HG02943 (cell line): ENCODE data around the gene AHRR.

ENCODE experiments used
- ATAC-seq: cut with Tn5 transposase; IDR thresholded peaks from one replicate; pipeline ENCODE4 v1.9.1; 2021; ENCODE audit warnings: mild to moderate bottlenecking, low read depth, moderate library complexity; ENCODE audit not compliant: unreplicated experiment

The AHRR gene

DNA sequence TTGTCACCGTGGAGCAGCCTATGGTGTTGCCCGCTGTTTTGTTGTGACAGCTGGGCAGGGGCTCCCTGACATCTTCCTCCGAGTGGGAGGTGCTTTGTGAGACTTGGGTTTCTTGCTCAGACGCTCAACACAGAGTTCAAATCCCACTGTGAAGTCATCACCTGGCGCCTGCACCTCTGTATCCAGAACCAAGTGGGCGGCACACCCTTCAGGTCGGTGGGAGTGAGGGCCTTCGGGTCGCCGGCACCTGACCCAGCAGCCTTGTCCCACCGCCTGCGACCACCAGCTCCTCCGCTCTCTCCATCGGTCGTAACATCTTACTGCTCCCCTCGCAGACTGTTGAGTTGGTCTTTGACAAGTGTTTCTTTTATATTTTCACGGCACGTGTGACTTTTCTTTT lies 83.9 kb downstream of the AHRR start:
- no peak for ATAC-seq

- ATAC-seq, result no peak
Measured at GRCh38 chr5:406041-406440, 84.5 kb downstream of the AHRR start.

GRCh38 chr5:407051-407450 lies 85.5 kb downstream of the AHRR start:
- ATAC-seq, result no peak

DNA sequence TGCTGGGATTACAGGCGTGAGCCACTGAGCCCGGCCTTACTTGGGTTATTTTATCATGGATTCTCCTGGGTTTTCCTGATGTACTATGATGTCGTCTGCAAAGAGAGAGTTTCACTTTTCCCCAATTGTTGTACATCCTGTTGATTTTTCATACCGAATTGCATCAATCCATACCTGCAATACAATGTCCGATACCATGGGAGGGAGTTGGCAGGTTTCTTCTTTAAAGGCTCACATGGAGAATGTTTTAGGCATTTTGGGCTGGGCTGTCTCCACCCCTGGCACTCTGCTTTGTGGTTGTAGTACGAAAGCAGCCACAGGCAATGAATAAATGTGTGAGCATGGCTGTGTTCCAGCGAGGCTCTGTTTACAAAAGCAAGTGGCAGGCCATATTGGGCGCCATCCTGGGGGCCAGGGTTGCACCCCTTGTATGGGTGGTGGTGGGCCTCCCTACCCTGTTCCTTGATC lies 86.3 kb downstream of the AHRR start:
- ATAC-seq, result no peak

GRCh38 chr5:410911-411517 lies 89.5 kb downstream of the AHRR start:
- ATAC-seq, result no peak

GRCh38 chr5:411728-412127 lies 90.2 kb downstream of the AHRR start:
- no peak for ATAC-seq

DNA sequence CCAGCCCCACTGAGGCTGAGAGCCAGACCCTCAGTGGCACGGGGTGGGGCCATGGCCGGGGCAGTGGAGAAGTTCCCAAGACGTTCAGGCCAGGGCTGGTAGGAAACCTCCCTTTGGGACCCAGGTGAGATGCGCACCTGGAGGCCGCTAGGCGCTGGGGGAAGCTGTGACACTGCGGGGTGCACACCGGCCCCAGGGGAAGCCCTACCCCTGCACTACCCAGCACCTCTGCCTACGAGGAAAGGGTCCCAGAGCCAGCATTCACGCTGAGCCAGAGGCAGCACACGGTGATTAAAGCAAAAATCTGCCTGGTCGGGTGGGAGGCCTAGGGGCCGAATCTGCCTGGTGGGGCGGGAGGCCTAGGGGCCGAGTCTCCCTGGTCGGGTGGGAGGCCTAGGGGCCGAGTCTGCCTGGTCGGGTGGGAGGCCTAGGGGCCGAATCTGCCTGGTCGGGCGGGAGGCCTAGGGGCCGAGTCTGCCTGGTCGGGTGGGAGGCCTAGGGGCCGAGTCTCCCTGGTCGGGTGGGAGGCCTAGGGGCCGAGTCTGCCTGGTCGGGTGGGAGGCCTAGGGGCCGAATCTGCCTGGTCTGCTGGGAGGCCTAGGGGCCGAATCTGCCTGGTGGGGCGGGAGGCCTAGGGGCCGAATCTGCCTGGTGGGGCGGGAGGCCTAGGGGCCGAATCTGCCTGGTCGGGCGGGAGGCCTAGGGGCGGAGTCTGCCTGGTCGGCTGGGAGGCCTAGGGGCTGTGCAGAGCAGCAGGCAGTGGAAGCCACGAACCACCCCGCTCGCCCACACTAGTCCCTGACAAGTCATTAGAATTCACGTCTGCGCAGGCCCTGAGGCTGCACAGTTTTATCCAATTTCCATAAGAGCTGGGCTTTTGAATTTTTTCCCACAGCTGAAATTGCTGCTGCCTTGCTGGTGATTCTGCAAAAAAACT lies 93.7 kb downstream of the AHRR start:
- ATAC-seq, result peak; percentile 74

GRCh38 chr5:415928-416635 lies 94.6 kb downstream of the AHRR start:
- ATAC-seq, result no peak

- no peak for ATAC-seq
Measured at GRCh38 chr5:416636-416960, 95.1 kb downstream of the AHRR start.

DNA sequence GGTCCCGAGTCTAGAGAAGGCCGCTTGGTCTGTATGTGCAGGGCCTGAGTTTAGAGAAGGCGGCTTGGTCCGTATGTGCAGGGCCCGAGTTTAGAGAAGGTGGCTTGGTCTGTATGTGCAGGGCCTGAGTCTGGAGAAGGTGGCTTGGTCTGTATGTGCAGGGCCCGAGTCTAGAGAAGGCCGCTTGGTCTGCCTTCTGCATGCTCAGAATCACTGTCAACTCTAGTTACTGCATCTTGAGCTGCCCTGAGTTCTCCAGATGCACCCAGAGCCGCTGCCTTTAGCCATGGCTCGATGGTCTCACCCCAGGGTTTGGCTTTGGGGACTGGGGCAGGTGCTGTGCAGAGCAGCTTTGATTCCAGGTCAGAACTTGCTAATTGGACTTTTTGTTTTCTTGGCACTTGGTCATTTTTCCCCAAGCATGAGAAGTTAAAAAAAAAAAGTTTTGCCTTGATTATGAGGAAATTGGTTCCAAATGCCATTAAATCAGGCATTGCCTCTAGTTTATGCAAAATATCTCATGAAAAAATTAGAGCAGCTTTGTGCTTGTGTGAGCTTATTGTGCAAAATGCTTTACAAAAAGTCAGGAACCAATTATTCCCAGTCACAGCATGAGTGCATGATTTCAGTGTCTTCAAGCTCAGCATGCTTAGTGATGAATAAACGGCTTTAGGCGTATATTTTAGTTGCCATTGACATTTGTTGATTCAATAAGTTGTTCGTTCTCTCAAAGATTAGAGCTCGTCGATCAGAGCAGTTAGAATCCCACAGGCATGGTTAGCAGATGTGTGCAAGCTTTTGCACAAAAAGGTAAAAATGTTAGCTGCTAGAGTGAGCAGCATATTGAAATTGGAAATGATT lies 96.0 kb downstream of the AHRR start:
- no peak for ATAC-seq

GRCh38 chr5:418162-419121 lies 96.9 kb downstream of the AHRR start:
- ATAC-seq, result no peak

- ATAC-seq, result no peak
Measured at GRCh38 chr5:419970-420369, 98.5 kb downstream of the AHRR start.

DNA sequence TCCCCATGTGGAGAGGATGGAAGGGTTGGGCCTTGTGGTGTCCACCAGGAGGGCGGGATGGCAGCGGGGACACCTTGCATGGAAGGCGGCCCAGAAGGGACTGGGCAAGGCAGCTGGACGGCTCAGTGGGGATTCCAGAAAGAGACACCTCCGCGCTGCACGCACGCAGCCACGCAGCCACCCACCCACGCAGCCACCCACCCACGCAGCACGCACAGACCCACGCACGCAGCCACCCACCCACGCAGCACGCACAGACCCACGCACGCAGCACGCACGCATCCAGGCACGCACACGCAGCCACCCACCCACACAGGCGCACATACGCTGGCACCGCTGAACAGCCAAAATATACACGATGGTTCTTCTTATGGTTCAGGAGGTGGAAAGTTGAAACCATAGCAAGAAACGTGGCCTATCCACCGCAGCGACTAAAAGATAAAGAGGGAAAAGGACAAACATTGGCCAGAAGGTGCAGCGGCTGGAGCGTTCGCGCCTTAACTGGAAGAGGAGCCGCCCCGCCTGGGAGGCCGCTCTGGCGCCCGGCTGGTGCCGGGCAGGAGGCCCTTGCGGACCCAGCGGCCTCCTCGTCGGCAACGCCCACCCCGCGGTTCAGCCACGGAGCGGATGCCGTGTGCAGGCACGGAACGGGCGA lies 99.2 kb downstream of the AHRR start:
- ATAC-seq, result no peak

DNA sequence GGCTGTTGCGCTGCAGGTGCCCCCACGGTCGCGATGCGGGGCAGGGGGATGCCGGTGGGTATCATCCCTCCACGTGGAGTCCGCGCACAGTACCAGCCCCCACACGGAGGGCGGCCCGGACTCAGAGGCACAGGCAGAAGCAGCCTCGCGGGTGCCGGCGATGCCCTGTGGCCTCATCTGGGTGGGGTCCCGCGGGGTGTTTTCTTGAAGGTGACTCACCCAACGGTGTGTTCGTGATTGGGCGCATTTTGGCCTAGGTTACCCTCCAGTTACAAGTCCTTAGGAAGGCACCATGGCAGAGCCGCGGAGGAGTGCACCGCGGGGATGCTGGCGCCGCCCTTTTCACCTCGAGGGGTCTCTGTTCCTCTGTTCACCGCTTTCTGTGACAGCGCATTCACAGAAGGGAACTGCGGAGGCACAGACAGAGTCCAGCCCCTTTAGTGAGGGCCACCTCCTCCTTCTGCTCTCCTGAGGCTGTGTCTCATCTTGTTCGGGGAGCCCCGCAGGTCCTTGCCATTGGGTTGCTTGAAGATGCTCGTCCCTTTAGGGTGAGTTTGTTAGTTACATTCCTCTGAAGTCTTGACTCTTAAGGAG lies 99.9 kb downstream of the AHRR start:
- ATAC-seq, result no peak

DNA sequence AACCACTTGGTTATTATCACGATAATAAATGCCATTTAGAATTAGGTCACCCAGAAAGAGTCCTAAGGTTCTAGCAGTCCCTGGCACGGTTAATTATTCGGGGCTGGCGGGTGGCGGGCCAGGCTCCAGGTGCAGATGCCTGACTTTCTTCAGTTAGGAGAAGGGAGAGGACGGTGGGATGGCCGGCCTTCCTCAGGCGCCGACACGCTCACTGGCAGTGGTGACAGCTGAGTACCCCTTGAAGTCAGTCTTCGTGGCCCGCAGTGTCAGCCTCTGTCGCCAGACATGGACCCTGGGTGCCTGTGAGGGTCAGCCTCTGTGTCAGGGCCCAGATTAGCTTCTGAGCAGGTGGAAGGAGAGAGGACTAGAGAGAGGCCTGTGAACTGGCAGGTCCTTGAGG lies 100.4 kb downstream of the AHRR start:
- no peak for ATAC-seq

GRCh38 chr5:422323-423232 lies 101.1 kb downstream of the AHRR start:
- no peak for ATAC-seq

GRCh38 chr5:423233-423565 lies 101.7 kb downstream of the AHRR start:
- ATAC-seq, result no peak
